Gastrocnemius medialis (tissue), 4 donors: ENCODE measurements around the gene PDE10A.

Experiments used
- POLR2A ChIP-seq, 2 donors: fragments of 450-650 bp; IDR thresholded peaks; one replicate each; pipeline ENCODE4 v1.6.1; 2017; ENCODE audit warnings: antibody characterized with exemption in 2 of 2, mild to moderate bottlenecking in 2 of 2, moderate library complexity in 2 of 2
- TF ChIP-seq, protein P1 (sequence below), 5 experiments: fragments of 450-650 bp in 3 of 5; fragments of 200-600 bp in 2 of 5; sonication (generic) in 2 of 5; IDR thresholded peaks in 4 of 5; conservative IDR thresholded peaks in 1 of 5; 1 replicate in 4 of 5; 2 replicates in 1 of 5; pipeline ENCODE4 v1.5.1; 2016 to 2019; ENCODE audit warnings: antibody characterized with exemption in 5 of 5, mild to moderate bottlenecking in 3 of 5, moderate library complexity in 3 of 5

DNA sequence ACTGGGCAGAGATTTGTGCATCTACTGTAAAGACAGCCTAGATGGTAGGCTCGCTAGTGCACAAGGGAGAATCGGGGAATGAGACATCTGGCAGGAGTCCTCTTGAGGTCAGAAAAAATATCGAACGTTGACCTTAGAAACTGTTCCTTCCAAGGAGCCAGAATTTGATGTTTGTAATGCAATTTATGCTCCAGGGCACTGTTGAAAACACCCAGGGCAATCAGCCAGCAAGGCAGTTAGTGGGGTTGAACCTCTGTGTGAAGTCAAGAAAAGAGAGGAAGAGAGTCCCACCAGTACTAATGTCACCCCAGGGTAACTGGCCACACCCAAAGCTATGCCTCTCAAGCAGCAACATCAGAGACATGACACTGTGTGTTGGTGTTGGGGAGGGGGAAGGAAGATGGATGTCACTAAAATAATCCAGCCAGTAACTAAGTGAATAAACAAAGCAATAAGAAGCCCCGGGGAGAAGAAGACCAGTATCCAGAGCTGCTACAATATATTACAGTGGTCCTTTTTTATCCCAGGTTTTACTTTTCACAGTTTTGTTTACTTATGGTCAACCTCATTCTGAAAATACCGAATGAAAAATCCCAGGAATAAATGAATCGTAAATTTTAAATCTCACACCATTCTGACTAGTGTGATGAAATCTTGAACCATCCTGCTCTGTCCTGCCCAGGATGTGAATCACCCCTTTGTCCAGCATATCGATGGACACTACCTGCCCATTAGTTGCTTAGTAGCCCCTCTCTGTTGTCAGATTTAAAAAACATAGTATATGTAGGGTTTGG lies 32.9 kb upstream of the PDE10A start:
- TF ChIP-seq, protein P1, sequence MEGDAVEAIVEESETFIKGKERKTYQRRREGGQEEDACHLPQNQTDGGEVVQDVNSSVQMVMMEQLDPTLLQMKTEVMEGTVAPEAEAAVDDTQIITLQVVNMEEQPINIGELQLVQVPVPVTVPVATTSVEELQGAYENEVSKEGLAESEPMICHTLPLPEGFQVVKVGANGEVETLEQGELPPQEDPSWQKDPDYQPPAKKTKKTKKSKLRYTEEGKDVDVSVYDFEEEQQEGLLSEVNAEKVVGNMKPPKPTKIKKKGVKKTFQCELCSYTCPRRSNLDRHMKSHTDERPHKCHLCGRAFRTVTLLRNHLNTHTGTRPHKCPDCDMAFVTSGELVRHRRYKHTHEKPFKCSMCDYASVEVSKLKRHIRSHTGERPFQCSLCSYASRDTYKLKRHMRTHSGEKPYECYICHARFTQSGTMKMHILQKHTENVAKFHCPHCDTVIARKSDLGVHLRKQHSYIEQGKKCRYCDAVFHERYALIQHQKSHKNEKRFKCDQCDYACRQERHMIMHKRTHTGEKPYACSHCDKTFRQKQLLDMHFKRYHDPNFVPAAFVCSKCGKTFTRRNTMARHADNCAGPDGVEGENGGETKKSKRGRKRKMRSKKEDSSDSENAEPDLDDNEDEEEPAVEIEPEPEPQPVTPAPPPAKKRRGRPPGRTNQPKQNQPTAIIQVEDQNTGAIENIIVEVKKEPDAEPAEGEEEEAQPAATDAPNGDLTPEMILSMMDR (IDR thresholded peaks at IDR 0.05 in 4 of 5, conservative IDR thresholded peaks at IDR 0.05 in 1 of 5), result no peak
- no peak for TF ChIP-seq POLR2A (IDR thresholded peaks at IDR 0.05)
